Osteocyte (in vitro differentiated cells): ENCODE data around the gene YPEL1. TPM values are rescaled to one million over a fixed set of nuclear protein-coding genes. Genes with fewer than 3 reads are reported as not detected.
"Not testable (repeated sequence)": the region's sequence is repeated elsewhere in the genome, so short reads cannot be mapped to it uniquely, and the experiment has no call there.

ENCODE experiments used
- DNase-seq: peaks from one replicate; pipeline ENCODE4 v3.0.0; 2021; ENCODE audit warnings: mixed read lengths; ENCODE audit not compliant: unreplicated experiment; ENCODE audit errors: extremely low spot score
- H3K27ac Mint-ChIP-seq: one replicate; pipeline ENCODE4 v1.8.0; 2021; ENCODE audit warnings: mild to moderate bottlenecking, mixed read lengths; ENCODE audit not compliant: unreplicated experiment
- H3K27me3 Mint-ChIP-seq: one replicate; pipeline ENCODE4 v1.8.0; 2021; ENCODE audit warnings: mixed read lengths; ENCODE audit not compliant: unreplicated experiment
- H3K36me3 Mint-ChIP-seq: one replicate; pipeline ENCODE4 v1.8.0; 2021; ENCODE audit warnings: mixed read lengths; ENCODE audit not compliant: unreplicated experiment
- H3K4me1 Mint-ChIP-seq: one replicate; pipeline ENCODE4 v1.8.0; 2021; ENCODE audit warnings: mixed read lengths; ENCODE audit not compliant: unreplicated experiment
- H3K4me3 Mint-ChIP-seq: one replicate; pipeline ENCODE4 v1.8.0; 2021; ENCODE audit warnings: mild to moderate bottlenecking, moderate library complexity, mixed read lengths; ENCODE audit not compliant: unreplicated experiment
- H3K9me3 Mint-ChIP-seq: one replicate; pipeline ENCODE4 v1.8.0; 2021; ENCODE audit warnings: mixed read lengths; ENCODE audit not compliant: unreplicated experiment
- CTCF ChIP-seq: fragments of 200-600 bp; sonication (generic); IDR thresholded peaks from 2 replicates; pipeline ENCODE4 v1.5.0; 2021; ENCODE audit warnings: antibody characterized with exemption, mild to moderate bottlenecking, moderate library complexity
- total RNA-seq: library from RNA; stranded (reverse); gene quantifications from 2 replicates; pipeline ENCODE4 v1.2.1, GENCODE V29; 2021

YPEL1 gene
- total RNA-seq, 1 donor from 2014 or later = 14.7 TPM

GRCh38 chr22:21719024-21719423 is 16.6 kb downstream of the YPEL1 start:
- DNase-seq = no peak
- no peak for TF ChIP-seq CTCF
- Mint-ChIP-seq H3K9me3 (no peaks in the 10 kb centered on the region), H3K36me3 (no peaks in the 10 kb centered on the region), H3K27ac (no peak overlapping the region), H3K27me3 (no peaks in the 10 kb centered on the region), H3K4me1 (peaks cover 27% of the 10 kb centered on the region), H3K4me3 (no peak overlapping the region)

- no peak for TF ChIP-seq CTCF
- DNase-seq = no peak
- no peaks in the 10 kb centered on the region for H3K36me3 Mint-ChIP-seq
- no peaks in the 10 kb centered on the region for H3K27me3 Mint-ChIP-seq
- H3K4me3 Mint-ChIP-seq = no peak overlapping the region
- no peaks in the 10 kb centered on the region for H3K9me3 Mint-ChIP-seq
- no peak overlapping the region for H3K27ac Mint-ChIP-seq
- H3K4me1 Mint-ChIP-seq = peaks cover 28% of the 10 kb centered on the region
These were observed 17.1 kb downstream of the YPEL1 start for GRCh38 chr22:21718499-21718898.

- H3K4me3 Mint-ChIP-seq, DNase-seq, H3K36me3 Mint-ChIP-seq, H3K9me3 Mint-ChIP-seq, H3K27me3 Mint-ChIP-seq: not testable (repeated sequence)
- Mint-ChIP-seq H3K4me1 (peaks cover 30% of the 10 kb centered on the region), H3K27ac (peak overlapping the region; percentile 80)
These were observed 19.0 kb downstream of the YPEL1 start for GRCh38 chr22:21716395-21717122.

GRCh38 chr22:21714786-21715185 is 20.8 kb downstream of the YPEL1 start:
- DNase-seq = no peak
- Mint-ChIP-seq H3K9me3 (no peaks in the 10 kb centered on the region), H3K27ac (no peak overlapping the region), H3K4me3 (no peak overlapping the region), H3K27me3 (no peaks in the 10 kb centered on the region), H3K36me3 (no peaks in the 10 kb centered on the region), H3K4me1 (peaks cover 30% of the 10 kb centered on the region)
- no peak for TF ChIP-seq CTCF

- Mint-ChIP-seq H3K4me1 (peaks cover 29% of the 10 kb centered on the region), H3K27ac (no peak overlapping the region)
- DNase-seq = no peak
These were observed 21.4 kb downstream of the YPEL1 start for GRCh38 chr22:21714059-21714770.

More at GRCh38 chr22:21714059-21714770, 21.4 kb downstream of the YPEL1 start:
- Mint-ChIP-seq H3K4me3 (no peak overlapping the region), H3K36me3 (peaks cover under 1% of the 10 kb centered on the region), H3K27me3 (no peaks in the 10 kb centered on the region), H3K9me3 (no peaks in the 10 kb centered on the region)
- TF ChIP-seq CTCF = no peak
